ENCODE measurements around the gene FHIT.
A peak's percentile ranks its signal among the peaks of the same experiment; 100 is the strongest.

Gene FHIT

DNA sequence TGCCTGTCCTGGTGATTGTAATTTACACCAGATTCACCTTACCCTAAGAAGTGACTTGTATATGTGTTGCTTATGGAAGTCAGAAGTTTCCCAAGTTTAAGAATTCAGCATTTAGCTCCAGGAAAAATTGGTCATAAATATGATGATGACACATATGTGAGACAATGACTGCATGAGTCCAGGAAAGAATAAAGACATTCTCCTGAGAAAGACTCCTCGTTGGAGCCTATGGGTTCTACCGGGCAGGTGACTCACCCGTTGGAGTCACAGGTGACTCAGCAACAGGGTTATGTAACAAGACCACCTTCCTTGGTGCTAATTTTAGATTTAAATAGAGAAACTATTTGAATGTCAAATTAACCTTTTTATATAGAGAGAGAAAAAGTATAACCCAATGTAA is 662.4 kb downstream of the FHIT start:
- H3K4me3 ChIP-seq (ENCODE audit: low read depth, low read length): no peak overlapping the region
- no peak for DNase-seq (ENCODE audit: low read depth)

DNA sequence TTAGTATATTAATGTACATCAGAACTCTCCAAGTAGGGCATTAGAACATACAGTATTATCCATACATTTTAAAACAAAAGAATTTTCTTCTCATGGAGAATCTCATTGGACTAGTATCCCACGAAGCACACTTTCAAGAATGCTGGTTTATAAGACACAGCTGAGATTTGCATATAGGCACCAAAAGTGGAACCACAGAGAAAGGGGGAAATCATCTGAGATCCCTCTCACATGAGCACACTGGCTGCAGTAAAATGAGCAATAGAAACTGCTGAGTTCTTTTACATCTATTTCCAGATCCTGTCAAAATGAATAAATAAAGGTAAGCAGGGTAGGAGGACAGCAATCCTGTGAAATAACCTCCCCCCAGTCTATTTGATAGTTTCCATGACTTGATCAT is 665.3 kb downstream of the FHIT start:
- TF ChIP-seq, protein P1, sequence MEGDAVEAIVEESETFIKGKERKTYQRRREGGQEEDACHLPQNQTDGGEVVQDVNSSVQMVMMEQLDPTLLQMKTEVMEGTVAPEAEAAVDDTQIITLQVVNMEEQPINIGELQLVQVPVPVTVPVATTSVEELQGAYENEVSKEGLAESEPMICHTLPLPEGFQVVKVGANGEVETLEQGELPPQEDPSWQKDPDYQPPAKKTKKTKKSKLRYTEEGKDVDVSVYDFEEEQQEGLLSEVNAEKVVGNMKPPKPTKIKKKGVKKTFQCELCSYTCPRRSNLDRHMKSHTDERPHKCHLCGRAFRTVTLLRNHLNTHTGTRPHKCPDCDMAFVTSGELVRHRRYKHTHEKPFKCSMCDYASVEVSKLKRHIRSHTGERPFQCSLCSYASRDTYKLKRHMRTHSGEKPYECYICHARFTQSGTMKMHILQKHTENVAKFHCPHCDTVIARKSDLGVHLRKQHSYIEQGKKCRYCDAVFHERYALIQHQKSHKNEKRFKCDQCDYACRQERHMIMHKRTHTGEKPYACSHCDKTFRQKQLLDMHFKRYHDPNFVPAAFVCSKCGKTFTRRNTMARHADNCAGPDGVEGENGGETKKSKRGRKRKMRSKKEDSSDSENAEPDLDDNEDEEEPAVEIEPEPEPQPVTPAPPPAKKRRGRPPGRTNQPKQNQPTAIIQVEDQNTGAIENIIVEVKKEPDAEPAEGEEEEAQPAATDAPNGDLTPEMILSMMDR (conservative IDR thresholded peaks at IDR 0.05; ENCODE audit: low read depth, low read length): no peak
- H3K4me3 ChIP-seq (ENCODE audit: low read depth, low read length): no peak overlapping the region
- no peak for DNase-seq (ENCODE audit: low read depth)

More for the DNA sequence above, 662.4 kb downstream of the FHIT start:
- TF ChIP-seq, protein P1 (conservative IDR thresholded peaks at IDR 0.05; ENCODE audit: low read depth, low read length): no peak

DNA sequence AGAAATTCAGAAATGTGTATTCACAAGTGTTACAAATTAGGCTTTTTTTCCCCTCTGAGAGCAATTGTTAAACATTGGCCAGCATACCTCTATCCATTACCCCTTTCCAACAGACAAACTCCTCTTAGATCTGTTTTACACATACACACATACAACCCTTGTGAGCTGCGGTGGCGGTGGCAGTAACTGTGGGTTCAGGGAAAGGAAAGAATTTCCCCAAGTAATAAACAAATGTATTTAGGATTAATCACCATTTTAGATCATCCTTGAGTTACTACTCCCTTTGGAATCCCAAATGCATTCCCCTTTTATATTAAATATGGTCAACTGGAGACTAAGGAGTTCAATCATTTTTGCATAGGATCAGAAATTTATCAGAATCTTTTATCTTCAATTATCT is 667.0 kb downstream of the FHIT start:
- no peak overlapping the region for H3K4me3 ChIP-seq (ENCODE audit: low read depth, low read length)
- TF ChIP-seq, protein P1 (conservative IDR thresholded peaks at IDR 0.05; ENCODE audit: low read depth, low read length): no peak
- no peak for DNase-seq (ENCODE audit: low read depth)

DNA sequence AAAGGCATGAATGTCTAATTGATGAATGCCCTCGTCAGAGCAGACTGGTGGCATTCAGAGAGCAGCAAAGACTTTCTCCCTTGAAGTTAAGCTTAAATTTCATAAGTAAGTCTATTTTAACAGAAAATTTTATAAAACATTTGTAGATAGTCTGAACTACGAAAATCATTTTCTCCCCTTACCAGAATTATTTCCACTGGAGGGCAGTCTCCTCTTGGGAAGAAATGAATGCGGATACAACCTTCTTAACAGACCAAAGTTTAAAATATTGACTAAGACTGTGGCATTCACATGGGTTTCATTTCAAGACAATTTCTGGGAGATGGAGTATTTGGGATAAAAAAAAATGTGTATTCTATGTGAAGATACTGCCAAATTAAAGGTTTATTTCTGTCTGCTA is 669.0 kb downstream of the FHIT start:
- peak; percentile 29 for DNase-seq (ENCODE audit: low read depth)
- H3K4me3 ChIP-seq (ENCODE audit: low read depth, low read length): no peak overlapping the region
- TF ChIP-seq, protein P1 (conservative IDR thresholded peaks at IDR 0.05; ENCODE audit: low read depth, low read length): peak; percentile 37

DNA sequence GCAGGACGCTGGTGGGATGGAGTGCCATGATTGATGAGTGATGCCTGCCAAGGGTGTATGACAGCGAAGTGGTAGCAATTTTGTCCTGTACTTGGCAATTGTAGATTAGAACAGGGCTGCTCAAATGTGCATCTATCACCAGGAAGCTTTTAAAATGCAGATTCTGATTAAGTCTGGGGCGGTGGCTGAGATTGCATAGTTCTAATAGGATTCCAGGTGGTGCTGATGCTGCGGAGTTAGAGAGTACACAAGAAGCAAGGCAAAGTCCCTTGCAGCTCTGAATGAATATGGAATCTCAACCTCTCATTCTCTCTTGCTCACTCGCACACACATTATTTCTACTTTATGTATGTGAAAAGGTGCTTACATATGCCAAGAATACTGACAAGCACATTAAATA is 670.4 kb downstream of the FHIT start:
- TF ChIP-seq, protein P1 (conservative IDR thresholded peaks at IDR 0.05; ENCODE audit: low read depth, low read length): no peak
- no peak overlapping the region for H3K4me3 ChIP-seq (ENCODE audit: low read depth, low read length)

DNA sequence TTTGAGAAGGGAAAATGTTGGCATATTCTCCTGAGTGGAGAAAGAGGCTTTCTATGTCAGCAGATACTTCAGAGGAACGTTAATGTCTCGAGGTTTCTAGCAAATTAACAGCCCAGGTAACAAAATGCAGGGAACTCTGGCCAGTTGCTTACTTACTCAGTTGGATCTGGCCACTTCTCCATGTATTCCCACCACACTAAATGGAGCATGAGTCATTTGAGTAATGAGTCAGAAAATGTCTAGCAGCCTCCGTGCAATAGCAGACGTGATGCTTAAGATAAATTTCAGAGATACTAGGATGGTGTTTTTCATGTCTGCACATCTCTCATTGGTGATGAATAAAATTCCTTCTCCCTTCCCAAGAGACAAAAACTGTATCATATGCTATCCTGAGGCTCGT is 671.5 kb downstream of the FHIT start:
- DNase-seq (ENCODE audit: low read depth): peak; percentile 72
- TF ChIP-seq, protein P1 (conservative IDR thresholded peaks at IDR 0.05; ENCODE audit: low read depth, low read length): no peak
- no peak overlapping the region for H3K4me3 ChIP-seq (ENCODE audit: low read depth, low read length)

More for the DNA sequence above, 670.4 kb downstream of the FHIT start:
- no peak for DNase-seq (ENCODE audit: low read depth)

DNA sequence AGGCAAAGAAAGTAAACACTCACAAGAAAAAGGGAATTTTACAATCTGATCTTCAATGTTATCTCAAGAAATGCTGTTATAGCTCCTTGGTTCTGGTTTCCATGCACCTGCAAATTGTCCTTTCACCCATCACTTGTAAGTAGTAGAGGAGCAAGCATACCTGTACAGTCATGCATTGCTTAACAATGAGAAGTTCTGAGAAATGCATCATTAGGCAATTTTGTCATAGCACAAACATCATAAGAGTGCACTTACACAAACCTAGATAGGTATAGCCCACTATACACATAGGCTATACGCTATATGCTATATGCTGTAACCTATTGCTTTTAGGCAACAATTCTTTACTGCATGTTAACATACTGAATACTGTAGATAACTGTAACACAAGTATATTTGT is 672.3 kb downstream of the FHIT start:
- no peak for DNase-seq (ENCODE audit: low read depth)
- no peak overlapping the region for H3K4me3 ChIP-seq (ENCODE audit: low read depth, low read length)
- TF ChIP-seq, protein P1 (conservative IDR thresholded peaks at IDR 0.05; ENCODE audit: low read depth, low read length): no peak
